ENCODE measurements around the gene PIK3C2G.

The PIK3C2G gene

GRCh38 chr12:18345021-18345735 lies 83.9 kb downstream of the PIK3C2G start:
- DNase-seq: no peak

- DNase-seq: no peak
Observed at GRCh38 chr12:18352312-18352711, 91.0 kb downstream of the PIK3C2G start.

GRCh38 chr12:18355429-18355828 lies 94.1 kb downstream of the PIK3C2G start:
- DNase-seq: no peak

- DNase-seq: no peak
Observed at GRCh38 chr12:18358077-18358476, 96.8 kb downstream of the PIK3C2G start.

- no peak for DNase-seq
Observed at GRCh38 chr12:18358930-18359329, 97.6 kb downstream of the PIK3C2G start.

- no peak for DNase-seq
Observed at GRCh38 chr12:18361433-18361832, 100.1 kb downstream of the PIK3C2G start.

- DNase-seq: no peak
Observed at GRCh38 chr12:18363321-18363720, 102.0 kb downstream of the PIK3C2G start.

- DNase-seq: no peak
Observed at GRCh38 chr12:18368594-18368993, 107.3 kb downstream of the PIK3C2G start.

GRCh38 chr12:18373181-18373580 lies 111.9 kb downstream of the PIK3C2G start:
- DNase-seq: no peak

GRCh38 chr12:18375131-18375530 lies 113.8 kb downstream of the PIK3C2G start:
- DNase-seq: no peak

GRCh38 chr12:18375583-18375982 lies 114.3 kb downstream of the PIK3C2G start:
- DNase-seq: no peak

- no peak for DNase-seq
Observed at GRCh38 chr12:18382236-18382885, 121.0 kb downstream of the PIK3C2G start.

GRCh38 chr12:18383203-18383602 lies 121.9 kb downstream of the PIK3C2G start:
- no peak for DNase-seq

- DNase-seq: no peak
Observed at GRCh38 chr12:18387706-18388105, 126.4 kb downstream of the PIK3C2G start.

- DNase-seq: no peak
Observed at GRCh38 chr12:18389820-18390219, 128.5 kb downstream of the PIK3C2G start.

GRCh38 chr12:18391151-18391550 lies 129.8 kb downstream of the PIK3C2G start:
- DNase-seq: no peak

- DNase-seq: no peak
Observed at GRCh38 chr12:18394742-18395141, 133.4 kb downstream of the PIK3C2G start.

GRCh38 chr12:18400186-18400585 lies 138.9 kb downstream of the PIK3C2G start:
- DNase-seq: no peak

GRCh38 chr12:18402872-18403611 lies 141.7 kb downstream of the PIK3C2G start:
- DNase-seq: no peak

- DNase-seq: no peak
Observed at GRCh38 chr12:18411453-18411852, 150.1 kb downstream of the PIK3C2G start.

- DNase-seq: no peak
Observed at GRCh38 chr12:18414671-18415070, 153.4 kb downstream of the PIK3C2G start.

GRCh38 chr12:18415227-18415626 lies 153.9 kb downstream of the PIK3C2G start:
- DNase-seq: no peak

- DNase-seq: no peak
Observed at GRCh38 chr12:18416412-18416811, 155.1 kb downstream of the PIK3C2G start.

- DNase-seq: no peak
Observed at GRCh38 chr12:18419311-18419710, 158.0 kb downstream of the PIK3C2G start.

All from stimulated activated CD8-positive, alpha-beta memory T cell treated with anti-CD3 and anti-CD28 coated beads, Interleukin-4, amount 100 ng/mL, for 48 hours (primary cell).